Omental fat pad (tissue), 4 donors: Measurements from ENCODE around the gene KCNJ13. TPM values are rescaled to one million over a fixed set of nuclear protein-coding genes. Genes with fewer than 3 reads are reported as not detected.

Experiments used
- ATAC-seq: fragments of 150-250 bp; one replicate; pipeline ENCODE4 v1.9.1; 2016; ENCODE audit warnings: mild to moderate bottlenecking, moderate library complexity; ENCODE audit not compliant: low FRiP score
- DNase-seq: peaks from one replicate; pipeline ENCODE4 v3.0.0-alpha.2; 2019; ENCODE audit warnings: low spot score
- total RNA-seq, 4 donors: library from RNA; depleted of rRNA; stranded (reverse); fragments of >200 nt; gene quantifications; one replicate each; pipeline ENCODE4 v1.1.0, GENCODE V29; 2016
- TF ChIP-seq, protein P1 (sequence below), 3 donors: fragments of 450-650 bp; IDR thresholded peaks; one replicate each; pipeline ENCODE4 v1.5.1; 2016 to 2017; ENCODE audit warnings: antibody characterized with exemption in 3 of 3, mild to moderate bottlenecking in 3 of 3, moderate library complexity in 2 of 3

Gene KCNJ13
- total RNA-seq, 4 donors from 2014 or later = not detected

DNA sequence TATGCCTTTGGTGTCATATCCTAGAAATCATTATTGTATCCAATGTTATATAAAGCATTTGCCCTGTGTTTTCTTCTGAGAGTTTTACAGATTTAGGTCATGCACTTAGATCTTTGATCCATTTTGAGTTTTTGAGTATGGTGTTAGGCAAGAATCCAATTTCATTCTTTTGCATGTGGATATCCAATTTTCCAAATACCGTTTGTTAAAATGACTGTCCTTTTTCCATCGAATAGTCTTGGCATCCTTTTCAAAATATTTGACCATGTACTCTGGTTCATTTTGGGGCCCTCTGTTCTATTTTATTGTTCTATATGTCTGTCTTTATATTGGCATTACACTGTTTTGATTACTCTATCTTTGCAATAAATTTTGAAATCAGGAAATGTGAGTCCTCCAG is 23.8 kb upstream of the KCNJ13 start:
- no peak for ATAC-seq
- TF ChIP-seq, protein P1, sequence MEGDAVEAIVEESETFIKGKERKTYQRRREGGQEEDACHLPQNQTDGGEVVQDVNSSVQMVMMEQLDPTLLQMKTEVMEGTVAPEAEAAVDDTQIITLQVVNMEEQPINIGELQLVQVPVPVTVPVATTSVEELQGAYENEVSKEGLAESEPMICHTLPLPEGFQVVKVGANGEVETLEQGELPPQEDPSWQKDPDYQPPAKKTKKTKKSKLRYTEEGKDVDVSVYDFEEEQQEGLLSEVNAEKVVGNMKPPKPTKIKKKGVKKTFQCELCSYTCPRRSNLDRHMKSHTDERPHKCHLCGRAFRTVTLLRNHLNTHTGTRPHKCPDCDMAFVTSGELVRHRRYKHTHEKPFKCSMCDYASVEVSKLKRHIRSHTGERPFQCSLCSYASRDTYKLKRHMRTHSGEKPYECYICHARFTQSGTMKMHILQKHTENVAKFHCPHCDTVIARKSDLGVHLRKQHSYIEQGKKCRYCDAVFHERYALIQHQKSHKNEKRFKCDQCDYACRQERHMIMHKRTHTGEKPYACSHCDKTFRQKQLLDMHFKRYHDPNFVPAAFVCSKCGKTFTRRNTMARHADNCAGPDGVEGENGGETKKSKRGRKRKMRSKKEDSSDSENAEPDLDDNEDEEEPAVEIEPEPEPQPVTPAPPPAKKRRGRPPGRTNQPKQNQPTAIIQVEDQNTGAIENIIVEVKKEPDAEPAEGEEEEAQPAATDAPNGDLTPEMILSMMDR (IDR thresholded peaks at IDR 0.05) = no peak

DNA sequence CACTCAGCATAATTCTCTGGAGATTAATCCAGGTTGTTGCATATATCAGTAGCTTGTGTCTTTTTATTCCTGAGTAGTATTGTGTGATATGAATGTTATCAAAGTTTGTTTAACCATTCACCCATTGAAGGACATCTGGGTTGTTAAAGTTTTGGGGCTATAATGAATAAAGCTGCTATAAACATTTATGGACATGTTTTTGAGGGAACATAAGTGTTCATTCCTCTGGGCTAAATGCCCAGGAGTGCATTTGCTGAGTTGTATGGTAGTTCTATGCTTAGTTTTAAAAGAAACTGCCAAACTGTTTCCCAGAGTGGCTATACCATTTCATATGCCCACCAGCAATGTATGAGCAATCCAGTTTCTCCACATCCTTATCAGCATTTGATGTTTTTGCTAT is 21.8 kb upstream of the KCNJ13 start:
- TF ChIP-seq, protein P1 (IDR thresholded peaks at IDR 0.05) = no peak
- ATAC-seq = no peak

More for the DNA sequence above, 23.8 kb upstream of the KCNJ13 start:
- no peak for DNase-seq

DNA sequence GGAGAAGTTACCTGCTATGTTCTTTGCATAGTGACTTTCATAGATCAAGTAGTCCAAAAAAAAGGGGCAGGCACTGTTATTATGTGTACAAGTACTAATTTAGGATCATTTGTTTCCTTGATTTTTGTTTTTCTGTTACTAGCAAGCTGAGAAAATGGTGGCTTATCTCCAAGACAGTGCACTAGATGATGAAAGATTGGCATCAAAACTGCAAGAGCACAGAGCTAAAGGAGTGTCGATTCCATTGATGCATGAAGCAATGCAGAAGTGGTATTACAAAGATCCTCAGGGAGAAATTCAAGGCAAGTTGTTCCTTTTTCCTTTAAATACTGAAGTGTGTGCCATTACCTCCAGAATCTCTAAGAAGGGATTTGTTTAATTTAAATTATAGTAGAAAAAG is 19.6 kb upstream of the KCNJ13 start:
- no peak for ATAC-seq
- TF ChIP-seq, protein P1 (IDR thresholded peaks at IDR 0.05) = no peak

More for the DNA sequence above, 21.8 kb upstream of the KCNJ13 start:
- no peak for DNase-seq

GRCh38 chr2:232794981-232795380 is 18.6 kb upstream of the KCNJ13 start:
- TF ChIP-seq, protein P1 (IDR thresholded peaks at IDR 0.05) = no peak
- ATAC-seq = no peak
- DNase-seq = no peak

More for the DNA sequence above, 19.6 kb upstream of the KCNJ13 start:
- no peak for DNase-seq

DNA sequence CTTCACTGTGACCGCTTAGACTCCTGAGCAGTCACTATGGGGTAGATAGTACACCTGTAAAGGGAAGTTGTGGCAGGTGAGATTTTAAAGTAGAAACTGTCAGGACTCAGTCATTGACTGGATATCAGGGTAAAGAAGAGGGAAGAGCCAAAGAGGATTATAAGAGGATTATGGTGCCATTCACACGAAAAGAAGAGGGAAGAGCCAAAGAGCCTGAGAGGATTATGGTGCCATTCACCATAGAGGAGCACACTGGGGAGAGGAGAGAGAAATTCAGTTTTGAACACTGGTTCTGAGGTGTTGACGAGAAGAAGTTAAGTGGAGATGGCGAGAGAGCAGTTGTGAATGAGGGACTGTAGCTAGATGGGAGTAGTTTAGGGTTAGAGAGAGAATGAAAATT is 16.9 kb upstream of the KCNJ13 start:
- DNase-seq (no peak), ATAC-seq (no peak)
- TF ChIP-seq, protein P1 (IDR thresholded peaks at IDR 0.05) = no peak

- no peak for ATAC-seq
- TF ChIP-seq, protein P1 (IDR thresholded peaks at IDR 0.05) = no peak
- DNase-seq = no peak
These were observed 15.2 kb upstream of the KCNJ13 start for GRCh38 chr2:232791518-232791917.

GRCh38 chr2:232789082-232789481 is 12.7 kb upstream of the KCNJ13 start:
- TF ChIP-seq, protein P1 (IDR thresholded peaks at IDR 0.05) = no peak
- no peak for DNase-seq
- ATAC-seq = no peak
